Measurements from ENCODE around the gene ROBO3. TPM values are rescaled to one million over a fixed set of nuclear protein-coding genes. Genes with fewer than 3 reads are reported as not detected.

The ROBO3 gene
- total RNA-seq, 1 donor from 2014 or later = 5.9 TPM

GRCh38 chr11:124869856-124870387 is 4.7 kb downstream of the ROBO3 start:
- Mint-ChIP-seq H3K9me3 (ENCODE audit: unreplicated experiment) (no peaks in the 10 kb centered on the region), H3K27ac (ENCODE audit: unreplicated experiment) (no peak overlapping the region), H3K36me3 (ENCODE audit: unreplicated experiment) (no peaks in the 10 kb centered on the region), H3K4me3 (ENCODE audit: unreplicated experiment) (no peak overlapping the region), H3K4me1 (ENCODE audit: low read depth, unreplicated experiment) (peaks cover 12% of the 10 kb centered on the region), H3K27me3 (ENCODE audit: unreplicated experiment) (peaks cover 35% of the 10 kb centered on the region)
- no peak for DNase-seq
- no peak for TF ChIP-seq CTCF (IDR thresholded peaks at IDR 0.05; ENCODE audit: partially characterized antibody, unreplicated experiment)

- Mint-ChIP-seq H3K27ac (ENCODE audit: unreplicated experiment) (no peak overlapping the region), H3K4me1 (ENCODE audit: low read depth, unreplicated experiment) (peaks cover 12% of the 10 kb centered on the region), H3K9me3 (ENCODE audit: unreplicated experiment) (no peaks in the 10 kb centered on the region), H3K36me3 (ENCODE audit: unreplicated experiment) (no peaks in the 10 kb centered on the region), H3K27me3 (ENCODE audit: unreplicated experiment) (peaks cover 35% of the 10 kb centered on the region), H3K4me3 (ENCODE audit: unreplicated experiment) (no peak overlapping the region)
- no peak for DNase-seq
- TF ChIP-seq CTCF (IDR thresholded peaks at IDR 0.05; ENCODE audit: partially characterized antibody, unreplicated experiment) = no peak
Measured at GRCh38 chr11:124870430-124870829, 5.2 kb downstream of the ROBO3 start.

GRCh38 chr11:124872280-124872679 is 7.0 kb downstream of the ROBO3 start:
- DNase-seq = no peak
- Mint-ChIP-seq H3K27me3 (ENCODE audit: unreplicated experiment) (peaks cover 34% of the 10 kb centered on the region), H3K9me3 (ENCODE audit: unreplicated experiment) (peaks cover 1% of the 10 kb centered on the region), H3K4me1 (ENCODE audit: low read depth, unreplicated experiment) (peaks cover 11% of the 10 kb centered on the region), H3K27ac (ENCODE audit: unreplicated experiment) (no peak overlapping the region), H3K36me3 (ENCODE audit: unreplicated experiment) (no peaks in the 10 kb centered on the region), H3K4me3 (ENCODE audit: unreplicated experiment) (no peak overlapping the region)
- no peak for TF ChIP-seq CTCF (IDR thresholded peaks at IDR 0.05; ENCODE audit: partially characterized antibody, unreplicated experiment)

- Mint-ChIP-seq H3K9me3 (ENCODE audit: unreplicated experiment) (peaks cover 1% of the 10 kb centered on the region), H3K4me3 (ENCODE audit: unreplicated experiment) (no peak overlapping the region), H3K27ac (ENCODE audit: unreplicated experiment) (no peak overlapping the region), H3K4me1 (ENCODE audit: low read depth, unreplicated experiment) (peaks cover 8% of the 10 kb centered on the region), H3K36me3 (ENCODE audit: unreplicated experiment) (no peaks in the 10 kb centered on the region), H3K27me3 (ENCODE audit: unreplicated experiment) (peaks cover 33% of the 10 kb centered on the region)
- DNase-seq = no peak
- no peak for TF ChIP-seq CTCF (IDR thresholded peaks at IDR 0.05; ENCODE audit: partially characterized antibody, unreplicated experiment)
Measured at GRCh38 chr11:124872741-124873140, 7.5 kb downstream of the ROBO3 start.

GRCh38 chr11:124873951-124874350 is 8.7 kb downstream of the ROBO3 start:
- peaks cover 7% of the 10 kb centered on the region for H3K4me1 Mint-ChIP-seq (ENCODE audit: low read depth, unreplicated experiment)
- no peak for TF ChIP-seq CTCF (IDR thresholded peaks at IDR 0.05; ENCODE audit: partially characterized antibody, unreplicated experiment)
- peak overlapping the region; percentile 5 for H3K4me3 Mint-ChIP-seq (ENCODE audit: unreplicated experiment)
- no peak for DNase-seq
- peaks cover 1% of the 10 kb centered on the region for H3K9me3 Mint-ChIP-seq (ENCODE audit: unreplicated experiment)
- peak overlapping the region; percentile 3 for H3K27ac Mint-ChIP-seq (ENCODE audit: unreplicated experiment)
- no peaks in the 10 kb centered on the region for H3K36me3 Mint-ChIP-seq (ENCODE audit: unreplicated experiment)
- H3K27me3 Mint-ChIP-seq (ENCODE audit: unreplicated experiment) = peaks cover 38% of the 10 kb centered on the region

All from glutamatergic neuron (in vitro differentiated cells).